Measurements from ENCODE around the gene DNM3. TPM values are rescaled to one million over a fixed set of nuclear protein-coding genes. Genes with fewer than 3 reads are reported as not detected.

The DNM3 gene
- polyA plus RNA-seq, 3 donors = 4.1 to 6.3 (median 4.4) TPM

DNA sequence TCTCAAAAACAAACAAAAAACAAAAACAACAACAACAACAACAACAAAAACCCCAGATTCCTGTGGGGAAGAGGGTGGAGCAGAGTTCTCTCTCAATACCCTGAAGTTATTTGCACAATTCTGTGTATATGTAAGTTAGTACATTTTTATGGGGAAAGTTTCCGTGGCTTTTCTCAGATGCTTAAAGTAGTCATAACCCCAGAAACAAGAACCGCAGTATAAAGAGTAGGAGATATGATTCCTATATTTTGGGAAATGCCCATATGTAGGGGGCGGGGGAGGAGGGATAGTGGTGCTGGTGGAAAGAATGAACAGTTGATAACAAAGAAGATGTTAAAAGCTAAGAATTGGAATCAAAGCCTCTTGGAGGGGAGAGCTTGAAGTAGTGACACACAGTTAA is 131.5 kb downstream of the DNM3 start:
- DNase-seq = no peak

DNA sequence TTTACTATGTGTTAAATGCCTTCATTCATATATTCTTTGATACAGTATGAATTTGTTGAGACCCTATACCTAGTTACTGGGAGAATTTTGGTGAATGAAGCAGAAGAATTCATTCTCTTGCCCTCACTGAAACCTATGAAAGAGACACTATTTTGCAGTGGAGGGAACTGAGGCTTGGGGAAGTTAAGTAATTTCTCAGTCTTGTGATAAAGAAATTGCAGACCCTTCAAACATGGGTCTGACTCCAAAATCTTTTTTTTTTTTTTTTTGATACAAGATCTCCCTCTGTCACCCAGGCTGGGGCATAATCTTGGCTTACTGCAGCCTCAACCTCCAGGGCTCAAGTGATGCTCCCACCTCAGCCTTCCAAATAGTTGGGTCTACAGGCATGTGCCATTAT is 132.1 kb downstream of the DNM3 start:
- DNase-seq = no peak

DNA sequence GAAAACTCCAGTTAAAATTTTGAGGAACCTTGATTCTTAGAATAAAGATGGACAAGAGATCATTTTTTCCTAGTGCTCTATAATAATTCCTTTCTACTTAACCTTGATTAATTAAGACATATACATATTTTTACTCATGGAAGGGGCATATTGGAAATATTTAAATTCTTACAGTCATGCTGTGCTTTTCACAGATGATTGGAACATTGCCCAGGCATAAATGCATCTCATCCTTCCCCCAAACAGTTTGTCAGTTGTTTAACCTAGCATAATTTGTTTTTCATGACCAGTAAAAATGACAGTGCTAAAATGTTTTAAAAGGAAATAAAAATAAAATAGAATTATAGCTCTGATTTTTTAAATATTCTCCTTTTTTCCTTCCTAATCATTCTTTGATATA is 140.0 kb downstream of the DNM3 start:
- DNase-seq = no peak

DNA sequence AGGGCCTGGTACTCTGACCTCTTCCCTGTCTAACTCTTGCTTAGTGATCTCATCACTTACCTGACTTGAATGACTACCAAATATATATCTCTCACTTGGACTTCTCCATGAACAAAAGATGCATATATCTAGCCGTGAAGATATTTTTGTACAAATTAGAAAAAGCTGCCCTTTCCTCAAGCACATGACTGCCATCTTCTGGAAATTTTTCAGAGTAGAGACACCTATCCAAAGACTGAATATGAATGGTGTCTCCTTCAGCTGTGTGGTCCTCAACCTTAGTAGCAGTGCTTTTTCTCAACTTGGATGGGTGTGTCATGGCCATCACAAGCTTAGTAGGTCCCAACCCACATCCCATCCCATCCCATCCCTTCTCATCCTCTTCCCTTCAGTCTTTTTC is 142.3 kb downstream of the DNM3 start:
- no peak for DNase-seq

DNA sequence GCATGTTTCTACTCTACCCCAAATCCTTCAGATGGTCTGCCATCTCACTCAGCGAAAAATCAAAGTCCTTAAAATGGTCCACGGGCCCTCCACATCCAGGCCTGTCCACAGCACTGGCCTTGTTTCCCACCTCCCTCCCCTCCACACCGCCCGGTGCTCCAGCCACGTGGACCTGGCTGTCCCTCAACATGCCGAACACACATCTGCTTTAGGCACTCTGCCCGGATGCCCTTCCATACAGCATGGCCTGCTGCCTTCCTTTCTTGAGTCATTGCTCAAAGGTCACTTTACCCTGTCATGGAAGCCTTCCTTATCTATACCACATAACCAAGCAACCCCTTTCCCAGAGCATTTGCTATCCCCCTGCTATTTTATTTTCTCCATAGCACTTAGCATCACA is 143.0 kb downstream of the DNM3 start:
- no peak for DNase-seq

- DNase-seq = no peak
Observed at GRCh38 chr1:171984850-171985485, 143.7 kb downstream of the DNM3 start.

- DNase-seq = no peak
Observed at GRCh38 chr1:171985639-171986038, 144.3 kb downstream of the DNM3 start.

DNA sequence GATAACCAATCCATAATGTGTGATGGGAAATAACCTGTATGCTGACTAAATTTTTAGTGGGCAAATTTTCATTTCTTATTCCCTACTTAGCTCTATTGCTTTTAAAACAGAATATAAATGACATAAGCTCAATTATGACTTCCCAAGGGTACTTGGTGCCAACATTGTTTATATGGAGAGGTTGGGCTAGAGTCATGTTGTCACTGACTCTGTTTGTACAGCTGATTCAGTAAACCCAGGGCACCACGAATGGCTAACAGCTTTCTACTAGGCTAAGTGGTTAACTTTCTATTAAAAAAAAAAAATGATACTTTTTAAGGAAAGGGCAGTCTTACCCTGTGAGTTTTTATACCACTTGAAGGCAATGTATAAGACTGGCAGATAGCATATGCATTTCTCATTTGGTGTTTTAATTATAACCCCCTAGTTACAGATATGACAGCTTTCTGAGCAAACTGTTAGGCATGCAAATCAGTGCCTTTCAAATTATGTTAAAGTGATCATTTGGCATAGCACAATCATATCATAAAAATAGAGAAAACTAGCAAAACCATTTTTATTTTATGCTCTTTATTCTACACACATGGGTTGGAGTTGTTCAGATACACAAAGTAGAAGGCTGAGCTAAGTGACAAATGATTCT is 147.1 kb downstream of the DNM3 start:
- no peak for DNase-seq

DNA sequence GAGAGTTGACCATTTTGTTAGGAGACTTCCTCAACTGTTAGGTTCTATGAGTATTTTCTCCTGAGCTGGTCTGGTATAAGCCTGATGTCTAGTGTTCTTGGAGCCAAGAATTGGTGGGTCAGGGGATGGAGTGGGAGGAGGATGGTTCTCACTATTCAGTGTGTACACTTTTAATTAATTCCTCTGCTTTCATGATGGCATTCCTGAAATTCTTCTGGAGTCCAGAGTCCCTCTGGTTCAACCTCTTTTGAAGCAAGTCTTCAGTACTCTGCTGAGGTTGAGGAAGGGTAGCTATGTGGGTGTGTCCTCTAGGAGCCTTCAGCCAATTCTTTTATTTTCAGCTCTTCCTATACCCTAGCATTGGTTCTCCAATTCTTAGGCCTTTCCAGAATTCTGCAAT is 149.1 kb downstream of the DNM3 start:
- DNase-seq = no peak

DNA sequence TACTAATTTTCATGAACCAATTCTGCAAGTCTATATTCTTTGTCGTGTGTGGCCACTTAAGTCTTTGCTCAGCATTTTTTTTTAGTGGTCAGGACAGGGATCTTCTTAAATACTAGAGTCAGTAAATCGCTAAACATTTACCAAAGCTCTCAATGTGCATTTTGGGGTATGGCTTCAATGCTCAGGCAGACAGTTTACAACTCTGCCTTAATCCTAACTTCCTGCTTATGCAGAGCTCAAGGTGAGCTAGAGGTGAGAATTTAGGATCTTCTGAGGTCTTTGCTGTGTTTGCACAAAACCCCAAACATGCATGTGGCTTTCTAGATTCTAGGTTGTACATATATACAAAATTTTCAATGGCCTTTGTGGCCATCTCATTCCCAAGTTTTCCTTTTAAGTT is 153.0 kb downstream of the DNM3 start:
- DNase-seq = no peak

GRCh38 chr1:171995573-171995972 is 154.3 kb downstream of the DNM3 start:
- no peak for DNase-seq

DNA sequence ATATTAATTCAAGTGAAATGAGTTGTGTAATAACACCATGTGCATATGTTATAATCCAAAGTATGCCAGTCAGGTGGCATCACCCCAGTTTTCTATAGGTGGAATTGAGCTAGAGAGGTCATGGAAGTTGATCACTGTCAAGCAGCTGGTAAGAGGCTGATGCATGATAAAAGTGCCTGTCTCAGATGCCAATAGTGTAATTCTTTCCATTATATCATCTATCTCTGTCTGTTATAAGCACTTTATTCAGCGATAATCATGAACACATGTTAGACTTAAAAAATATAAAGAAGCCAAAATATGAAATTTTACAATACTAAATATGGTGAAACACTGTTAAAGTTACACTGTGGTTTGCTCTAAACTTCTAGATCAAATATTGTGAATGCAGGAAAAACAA is 156.6 kb downstream of the DNM3 start:
- DNase-seq = no peak

- no peak for DNase-seq
Observed at GRCh38 chr1:171998711-171999110, 157.4 kb downstream of the DNM3 start.

DNA sequence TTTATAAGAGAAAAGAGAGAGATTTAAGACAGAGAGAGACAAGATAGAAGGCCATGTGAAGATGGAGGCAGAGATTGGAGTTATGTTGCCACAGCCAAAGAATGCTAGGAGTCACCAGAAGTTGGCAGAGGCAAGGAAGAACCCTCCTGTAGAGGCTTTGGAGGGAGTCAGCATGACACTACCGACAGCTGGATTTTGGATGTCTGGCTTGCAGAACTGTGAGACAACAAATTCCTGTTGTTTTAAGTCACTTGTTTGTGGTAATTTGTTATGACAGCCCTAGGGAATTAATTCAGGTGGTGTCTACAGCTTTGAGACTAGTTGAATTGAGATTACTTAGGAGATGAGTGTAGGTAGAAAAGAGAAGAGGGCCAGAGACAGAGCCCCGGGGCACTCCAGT is 158.5 kb downstream of the DNM3 start:
- no peak for DNase-seq

- DNase-seq = no peak
Observed at GRCh38 chr1:172001288-172001687, 160.0 kb downstream of the DNM3 start.

- peak; percentile 60 for DNase-seq
Observed at GRCh38 chr1:172002725-172003345, 161.5 kb downstream of the DNM3 start.

DNA sequence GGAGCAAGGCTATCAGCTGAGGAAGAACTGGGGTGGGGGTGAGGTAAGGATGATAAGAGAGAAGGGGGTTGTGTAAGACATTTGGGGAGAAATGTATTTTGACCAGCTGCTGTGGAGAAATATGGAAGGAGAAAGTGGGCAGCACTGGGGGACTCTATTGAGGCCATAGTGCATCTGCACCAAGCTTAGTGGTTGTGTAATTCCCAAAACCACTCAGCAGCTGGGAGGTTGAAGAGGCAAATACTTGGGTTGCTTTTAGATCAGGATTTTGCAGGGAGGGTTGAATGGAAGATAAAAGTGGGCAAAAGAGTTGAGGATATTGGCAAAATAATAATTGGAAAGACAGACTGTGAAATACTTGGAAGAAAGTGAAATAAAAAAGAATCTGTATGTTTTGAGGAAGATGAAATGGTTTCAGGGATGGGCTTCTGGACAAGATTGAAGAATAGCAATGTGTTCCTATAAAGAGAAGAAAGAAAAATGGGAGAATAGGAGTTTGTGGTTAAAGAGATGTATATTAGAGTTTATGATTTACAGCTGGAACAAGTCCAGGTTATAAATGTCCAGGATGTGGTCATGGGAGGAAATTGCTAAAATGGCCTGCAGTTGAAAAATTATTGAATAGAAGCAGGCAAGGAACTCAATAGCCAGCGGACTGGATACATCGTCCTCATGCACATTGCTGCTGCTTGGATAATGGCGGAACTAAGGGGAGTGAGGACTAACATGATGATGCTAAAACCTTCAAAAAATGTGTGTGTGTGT is 162.7 kb downstream of the DNM3 start:
- no peak for DNase-seq

GRCh38 chr1:172004671-172005070 is 163.4 kb downstream of the DNM3 start:
- no peak for DNase-seq

DNA sequence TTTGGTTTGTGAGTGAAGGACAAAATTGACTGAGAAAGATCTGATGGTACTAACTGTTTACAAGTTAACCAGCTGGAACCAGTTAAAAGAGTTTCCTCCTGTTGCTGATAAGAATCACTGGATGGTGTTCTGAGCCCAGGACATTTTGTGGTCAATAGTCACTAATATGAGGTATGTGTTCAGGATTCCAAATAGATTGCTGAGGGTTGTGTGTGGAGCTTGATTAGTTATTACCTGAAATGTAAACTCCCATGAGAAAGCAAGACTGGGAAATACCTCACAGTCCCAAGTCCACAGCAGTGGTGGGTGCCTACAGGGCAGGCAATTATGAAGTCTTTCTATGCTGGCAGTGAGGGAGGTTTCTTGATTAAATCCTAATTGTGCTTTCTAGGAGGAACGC is 164.6 kb downstream of the DNM3 start:
- no peak for DNase-seq

GRCh38 chr1:172006660-172007059 is 165.4 kb downstream of the DNM3 start:
- DNase-seq = no peak

- DNase-seq = no peak
Observed at GRCh38 chr1:172018727-172019311, 177.5 kb downstream of the DNM3 start.

DNA sequence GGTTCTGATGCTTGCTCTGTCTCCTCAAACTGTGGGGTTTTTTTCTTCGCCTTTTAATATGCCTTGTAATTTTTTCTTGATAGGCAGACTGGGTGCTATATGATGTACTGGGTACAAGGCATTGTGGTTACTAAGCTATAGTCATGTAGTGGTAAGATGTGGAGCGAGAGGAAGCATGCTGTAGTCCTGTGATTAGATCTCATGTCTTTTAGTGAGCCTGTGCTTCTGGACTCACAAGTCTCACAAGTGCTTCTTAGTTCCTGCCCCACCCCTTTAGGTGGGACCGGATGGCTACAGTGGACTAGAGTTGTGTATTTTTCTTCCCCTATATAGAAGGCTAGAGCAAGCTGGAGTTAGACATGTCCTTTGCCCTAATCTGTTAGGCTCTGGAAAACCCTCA is 178.7 kb downstream of the DNM3 start:
- DNase-seq = no peak

GRCh38 chr1:172024516-172024915 is 183.2 kb downstream of the DNM3 start:
- DNase-seq = no peak

All from renal pelvis (tissue), 4 donors.